Esophagus muscularis mucosa (tissue), 4 donors: ENCODE results near the gene RNMT.

Experiments used
- EP300 ChIP-seq: sonication (generic); formaldehyde crosslinking; IDR thresholded peaks from one replicate; pipeline ENCODE4 v1.6.1; 2017; ENCODE audit warnings: antibody characterized with exemption
- POLR2A ChIP-seq: fragments of 450-650 bp; IDR thresholded peaks from one replicate; pipeline ENCODE4 v1.6.1; 2017; ENCODE audit warnings: antibody characterized with exemption, moderate library complexity, mild to moderate bottlenecking, low read depth
- POLR2AphosphoS5 ChIP-seq, 2 donors: sonication (generic); formaldehyde crosslinking; IDR thresholded peaks; one replicate each; pipeline ENCODE4 v1.6.1; 2017; ENCODE audit warnings: antibody characterized with exemption in 2 of 2
- TF ChIP-seq, protein P1 (sequence below), 3 experiments: fragments of 200-600 bp in 2 of 3; fragments of 450-650 bp in 1 of 3; sonication (generic) in 2 of 3; IDR thresholded peaks; one replicate each; pipeline ENCODE4 v1.5.1; 2017 to 2019; ENCODE audit warnings: antibody characterized with exemption in 3 of 3, mild to moderate bottlenecking in 2 of 3, moderate library complexity in 1 of 3

DNA sequence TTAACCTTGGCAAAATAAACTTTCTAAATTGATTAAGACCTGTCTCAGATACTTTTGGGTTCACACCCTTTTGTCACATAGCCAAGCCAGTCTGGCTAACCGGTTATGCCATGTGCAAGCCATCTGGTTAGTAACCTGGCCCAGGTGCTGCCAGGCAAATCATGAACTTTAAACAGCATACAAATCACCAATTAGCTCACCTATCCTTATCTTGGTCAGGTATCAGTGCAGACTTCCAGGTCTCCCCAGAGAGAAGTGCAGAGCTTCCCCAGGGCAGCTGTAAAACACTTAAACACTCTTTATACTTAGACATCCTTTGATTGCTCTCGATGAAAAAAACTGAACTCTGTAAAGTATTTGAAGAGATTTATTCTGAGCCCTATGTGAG lies 82.6 kb downstream of the RNMT start:
- TF ChIP-seq, protein P1, sequence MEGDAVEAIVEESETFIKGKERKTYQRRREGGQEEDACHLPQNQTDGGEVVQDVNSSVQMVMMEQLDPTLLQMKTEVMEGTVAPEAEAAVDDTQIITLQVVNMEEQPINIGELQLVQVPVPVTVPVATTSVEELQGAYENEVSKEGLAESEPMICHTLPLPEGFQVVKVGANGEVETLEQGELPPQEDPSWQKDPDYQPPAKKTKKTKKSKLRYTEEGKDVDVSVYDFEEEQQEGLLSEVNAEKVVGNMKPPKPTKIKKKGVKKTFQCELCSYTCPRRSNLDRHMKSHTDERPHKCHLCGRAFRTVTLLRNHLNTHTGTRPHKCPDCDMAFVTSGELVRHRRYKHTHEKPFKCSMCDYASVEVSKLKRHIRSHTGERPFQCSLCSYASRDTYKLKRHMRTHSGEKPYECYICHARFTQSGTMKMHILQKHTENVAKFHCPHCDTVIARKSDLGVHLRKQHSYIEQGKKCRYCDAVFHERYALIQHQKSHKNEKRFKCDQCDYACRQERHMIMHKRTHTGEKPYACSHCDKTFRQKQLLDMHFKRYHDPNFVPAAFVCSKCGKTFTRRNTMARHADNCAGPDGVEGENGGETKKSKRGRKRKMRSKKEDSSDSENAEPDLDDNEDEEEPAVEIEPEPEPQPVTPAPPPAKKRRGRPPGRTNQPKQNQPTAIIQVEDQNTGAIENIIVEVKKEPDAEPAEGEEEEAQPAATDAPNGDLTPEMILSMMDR (IDR thresholded peaks at IDR 0.05) = no peak
- no peak for TF ChIP-seq POLR2A
- TF ChIP-seq POLR2AphosphoS5 (IDR thresholded peaks at IDR 0.05) = no peak
- no peak for TF ChIP-seq EP300
